ENCODE measurements around the gene ISX.

ISX gene

DNA sequence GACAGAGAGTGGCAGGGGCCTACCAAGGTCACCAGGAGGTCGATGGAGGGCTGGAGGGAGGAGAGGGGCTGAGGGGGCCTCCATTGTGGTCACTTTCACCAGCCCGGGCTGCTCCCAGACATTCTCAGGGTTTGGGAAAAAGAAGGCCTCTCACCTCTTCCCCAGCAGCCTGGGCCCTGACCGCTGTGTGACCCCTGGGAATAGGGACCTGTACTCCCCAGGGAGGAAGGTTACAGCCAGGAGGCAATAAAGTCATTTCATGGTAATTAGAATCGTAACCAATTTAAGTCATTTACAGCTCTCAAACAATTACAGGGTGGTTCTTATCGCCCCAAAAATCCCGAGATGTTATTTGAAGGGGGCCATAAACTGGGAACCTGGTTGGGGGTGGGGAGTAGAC lies 37.8 kb downstream of the ISX start:
- DNase-seq (ENCODE audit: low read depth), result no peak
- H3K4me3 ChIP-seq (ENCODE audit: low read depth, low read length), result no peak overlapping the region
- TF ChIP-seq, protein P1, sequence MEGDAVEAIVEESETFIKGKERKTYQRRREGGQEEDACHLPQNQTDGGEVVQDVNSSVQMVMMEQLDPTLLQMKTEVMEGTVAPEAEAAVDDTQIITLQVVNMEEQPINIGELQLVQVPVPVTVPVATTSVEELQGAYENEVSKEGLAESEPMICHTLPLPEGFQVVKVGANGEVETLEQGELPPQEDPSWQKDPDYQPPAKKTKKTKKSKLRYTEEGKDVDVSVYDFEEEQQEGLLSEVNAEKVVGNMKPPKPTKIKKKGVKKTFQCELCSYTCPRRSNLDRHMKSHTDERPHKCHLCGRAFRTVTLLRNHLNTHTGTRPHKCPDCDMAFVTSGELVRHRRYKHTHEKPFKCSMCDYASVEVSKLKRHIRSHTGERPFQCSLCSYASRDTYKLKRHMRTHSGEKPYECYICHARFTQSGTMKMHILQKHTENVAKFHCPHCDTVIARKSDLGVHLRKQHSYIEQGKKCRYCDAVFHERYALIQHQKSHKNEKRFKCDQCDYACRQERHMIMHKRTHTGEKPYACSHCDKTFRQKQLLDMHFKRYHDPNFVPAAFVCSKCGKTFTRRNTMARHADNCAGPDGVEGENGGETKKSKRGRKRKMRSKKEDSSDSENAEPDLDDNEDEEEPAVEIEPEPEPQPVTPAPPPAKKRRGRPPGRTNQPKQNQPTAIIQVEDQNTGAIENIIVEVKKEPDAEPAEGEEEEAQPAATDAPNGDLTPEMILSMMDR (IDR thresholded peaks at IDR 0.05; ENCODE audit: insufficient read depth, low read depth, low read length, missing control alignments), result no peak

GRCh38 chr22:35104491-35104890 lies 38.5 kb downstream of the ISX start:
- H3K4me3 ChIP-seq (ENCODE audit: low read depth, low read length), result no peak overlapping the region
- no peak for DNase-seq (ENCODE audit: low read depth)
- TF ChIP-seq, protein P1 (IDR thresholded peaks at IDR 0.05; ENCODE audit: insufficient read depth, low read depth, low read length, missing control alignments), result no peak

GRCh38 chr22:35109616-35110015 lies 43.7 kb downstream of the ISX start:
- no peak overlapping the region for H3K4me3 ChIP-seq (ENCODE audit: low read depth, low read length)
- no peak for DNase-seq (ENCODE audit: low read depth)
- TF ChIP-seq, protein P1 (IDR thresholded peaks at IDR 0.05; ENCODE audit: insufficient read depth, low read depth, low read length, missing control alignments), result no peak

GRCh38 chr22:35111244-35111643 lies 45.3 kb downstream of the ISX start:
- TF ChIP-seq, protein P1 (IDR thresholded peaks at IDR 0.05; ENCODE audit: insufficient read depth, low read depth, low read length, missing control alignments), result no peak
- no peak for DNase-seq (ENCODE audit: low read depth)
- H3K4me3 ChIP-seq (ENCODE audit: low read depth, low read length), result no peak overlapping the region

- no peak for DNase-seq (ENCODE audit: low read depth)
- TF ChIP-seq, protein P1 (IDR thresholded peaks at IDR 0.05; ENCODE audit: insufficient read depth, low read depth, low read length, missing control alignments), result no peak
- H3K4me3 ChIP-seq (ENCODE audit: low read depth, low read length), result no peak overlapping the region
Observed at GRCh38 chr22:35113341-35113740, 47.4 kb downstream of the ISX start.

DNA sequence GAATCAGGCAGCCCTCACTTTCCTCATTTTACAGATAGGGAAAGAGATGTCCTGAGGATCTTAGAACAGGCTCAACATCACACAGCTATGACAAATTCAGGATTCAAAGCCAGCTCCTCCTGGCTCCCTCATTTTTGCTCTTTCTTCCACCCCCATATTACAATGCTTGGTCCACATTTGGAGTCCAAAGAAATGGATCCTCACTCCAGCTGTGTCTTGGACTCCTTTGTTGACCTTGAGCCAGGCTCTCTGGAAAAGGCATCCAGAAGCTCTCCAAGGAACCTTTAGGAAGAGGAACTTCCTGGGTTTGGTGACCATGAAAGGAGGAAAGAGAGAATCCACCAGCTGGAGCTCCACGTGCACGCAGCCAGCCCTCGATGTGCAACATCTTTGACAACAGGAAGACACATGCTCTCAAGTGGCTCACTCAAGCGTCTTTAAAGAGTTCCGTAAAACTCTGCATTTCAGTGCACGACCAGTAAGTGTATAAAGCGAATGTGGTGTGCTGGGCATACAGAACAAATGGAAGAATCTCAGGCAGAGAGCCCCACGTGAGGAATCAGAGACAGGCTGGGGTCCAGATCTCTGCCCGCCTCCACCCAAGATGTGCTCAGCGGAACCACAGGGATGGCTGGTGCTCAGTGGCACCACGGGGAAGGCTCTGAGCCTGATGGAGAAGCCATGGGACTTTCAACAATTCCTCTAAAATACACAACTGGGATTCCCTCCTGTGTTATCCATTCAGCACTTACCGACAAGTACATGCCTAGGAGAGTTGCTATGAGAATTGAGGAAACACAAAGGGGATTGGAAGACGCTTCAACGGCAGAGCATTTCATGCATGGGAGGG lies 48.4 kb downstream of the ISX start:
- TF ChIP-seq, protein P1 (IDR thresholded peaks at IDR 0.05; ENCODE audit: insufficient read depth, low read depth, low read length, missing control alignments), result no peak
- no peak overlapping the region for H3K4me3 ChIP-seq (ENCODE audit: low read depth, low read length)
- no peak for DNase-seq (ENCODE audit: low read depth)

GRCh38 chr22:35115515-35115914 lies 49.6 kb downstream of the ISX start:
- TF ChIP-seq, protein P1 (IDR thresholded peaks at IDR 0.05; ENCODE audit: insufficient read depth, low read depth, low read length, missing control alignments), result no peak
- no peak overlapping the region for H3K4me3 ChIP-seq (ENCODE audit: low read depth, low read length)
- DNase-seq (ENCODE audit: low read depth), result no peak
